Measurements from ENCODE around the gene NAA15. TPM values are rescaled to one million over a fixed set of nuclear protein-coding genes. Genes with fewer than 3 reads are reported as not detected.

The NAA15 gene
- total RNA-seq, 6 experiments from 2014 or later: 63.0 to 72.0 (median 69.6) TPM

- Mint-ChIP-seq H3K36me3 (ENCODE audit: low read depth) (peaks cover 25% of the 10 kb centered on the region), H3K27ac (no peak overlapping the region), H3K9me3 (no peaks in the 10 kb centered on the region), H3K27me3 (ENCODE audit: insufficient read depth) (no peaks in the 10 kb centered on the region), H3K4me3 (no peak overlapping the region), H3K4me1 (ENCODE audit: low read depth) (peaks cover 28% of the 10 kb centered on the region)
- TF ChIP-seq CTCF (IDR thresholded peaks at IDR 0.05): no peak
- DNase-seq: no peak
Observed at GRCh38 chr4:139368998-139369397, 67.7 kb downstream of the NAA15 start.

- no peak overlapping the region for H3K4me3 Mint-ChIP-seq
- TF ChIP-seq CTCF (IDR thresholded peaks at IDR 0.05): no peak
- peaks cover 14% of the 10 kb centered on the region for H3K36me3 Mint-ChIP-seq (ENCODE audit: low read depth)
- DNase-seq: no peak
- H3K9me3 Mint-ChIP-seq: no peaks in the 10 kb centered on the region
- H3K4me1 Mint-ChIP-seq (ENCODE audit: low read depth): no peaks in the 10 kb centered on the region
- no peaks in the 10 kb centered on the region for H3K27me3 Mint-ChIP-seq (ENCODE audit: insufficient read depth)
- no peak overlapping the region for H3K27ac Mint-ChIP-seq
Observed at GRCh38 chr4:139374251-139374650, 72.9 kb downstream of the NAA15 start.

- Mint-ChIP-seq H3K27ac (no peak overlapping the region), H3K4me3 (no peak overlapping the region), H3K4me1 (ENCODE audit: low read depth) (peaks cover 9% of the 10 kb centered on the region), H3K9me3 (no peaks in the 10 kb centered on the region), H3K27me3 (ENCODE audit: insufficient read depth) (no peaks in the 10 kb centered on the region), H3K36me3 (ENCODE audit: low read depth) (peaks cover 9% of the 10 kb centered on the region)
- no peak for TF ChIP-seq CTCF (IDR thresholded peaks at IDR 0.05)
- DNase-seq: no peak
Observed at GRCh38 chr4:139386421-139386820, 85.1 kb downstream of the NAA15 start.

- Mint-ChIP-seq H3K36me3 (ENCODE audit: low read depth) (peaks cover 17% of the 10 kb centered on the region), H3K27me3 (ENCODE audit: insufficient read depth) (no peaks in the 10 kb centered on the region)
Observed at GRCh38 chr4:139389102-139389501, 87.8 kb downstream of the NAA15 start.

GRCh38 chr4:139389991-139390390, 88.7 kb downstream of the NAA15 start:
- peaks cover 31% of the 10 kb centered on the region for H3K4me1 Mint-ChIP-seq (ENCODE audit: low read depth)
- H3K4me3 Mint-ChIP-seq: no peak overlapping the region
- no peaks in the 10 kb centered on the region for H3K9me3 Mint-ChIP-seq
- no peak for TF ChIP-seq CTCF (IDR thresholded peaks at IDR 0.05)
- no peaks in the 10 kb centered on the region for H3K27me3 Mint-ChIP-seq (ENCODE audit: insufficient read depth)
- no peak for DNase-seq
- H3K36me3 Mint-ChIP-seq (ENCODE audit: low read depth): peaks cover 23% of the 10 kb centered on the region
- no peak overlapping the region for H3K27ac Mint-ChIP-seq

More at GRCh38 chr4:139389102-139389501, 87.8 kb downstream of the NAA15 start:
- no peak for DNase-seq
- H3K27ac Mint-ChIP-seq: no peak overlapping the region
- H3K4me3 Mint-ChIP-seq: no peak overlapping the region
- no peaks in the 10 kb centered on the region for H3K9me3 Mint-ChIP-seq
- peaks cover 31% of the 10 kb centered on the region for H3K4me1 Mint-ChIP-seq (ENCODE audit: low read depth)
- no peak for TF ChIP-seq CTCF (IDR thresholded peaks at IDR 0.05)

GRCh38 chr4:139391731-139392130, 90.4 kb downstream of the NAA15 start:
- Mint-ChIP-seq H3K27me3 (ENCODE audit: insufficient read depth) (no peaks in the 10 kb centered on the region), H3K36me3 (ENCODE audit: low read depth) (peaks cover 25% of the 10 kb centered on the region), H3K9me3 (no peaks in the 10 kb centered on the region), H3K4me3 (no peak overlapping the region), H3K27ac (no peak overlapping the region), H3K4me1 (ENCODE audit: low read depth) (peaks cover 31% of the 10 kb centered on the region)
- DNase-seq: no peak
- no peak for TF ChIP-seq CTCF (IDR thresholded peaks at IDR 0.05)
